Testis (tissue), 3 donors: Measurements from ENCODE around the gene TRIM7. TPM values are rescaled to one million over a fixed set of nuclear protein-coding genes. Genes with fewer than 3 reads are reported as not detected.
A peak's percentile ranks its signal among the peaks of the same experiment; 100 is the strongest.

Source experiments
- DNase-seq: peaks from one replicate; pipeline ENCODE4 v3.0.0-alpha.2; 2019
- H3K27ac ChIP-seq, 2 donors: fragments of 200-600 bp; sonication (generic); one replicate each; pipeline ENCODE4 v1.5.1; 2019
- H3K27me3 ChIP-seq: fragments of 200-600 bp; sonication (generic); one replicate; pipeline ENCODE4 v1.5.1; 2019
- H3K36me3 ChIP-seq: fragments of 200-600 bp; sonication (generic); one replicate; pipeline ENCODE4 v1.5.1; 2017; ENCODE audit warnings: low read depth; ENCODE audit errors: missing control alignments
- H3K4me1 ChIP-seq: fragments of 200-600 bp; sonication (generic); one replicate; pipeline ENCODE4 v1.5.1; 2019
- H3K4me3 ChIP-seq, 2 donors: fragments of 200-600 bp; sonication (generic); one replicate each; pipeline ENCODE4 v1.5.1; 2017 to 2019
- H3K9me3 ChIP-seq: fragments of 200-600 bp; sonication (generic); one replicate; pipeline ENCODE4 v1.5.1; 2017
- CTCF ChIP-seq, 3 experiments: fragments of 450-650 bp in 2 of 3; fragments of 200-600 bp in 1 of 3; sonication (generic) in 1 of 3; IDR thresholded peaks; one replicate each; pipeline ENCODE4 v1.5.1; 2016 to 2019; ENCODE audit warnings: antibody characterized with exemption in 3 of 3, mild to moderate bottlenecking in 2 of 3, moderate library complexity in 1 of 3
- POLR2A ChIP-seq: fragments of 450-650 bp; IDR thresholded peaks from one replicate; pipeline ENCODE4 v1.6.1; 2017; ENCODE audit warnings: antibody characterized with exemption, mild to moderate bottlenecking, moderate library complexity
- WGBS, 2 donors: methylation state at CpG; one replicate each; pipeline ENCODE4 v1.1.5; 2018; 5-methylcytosine and 5-hydroxymethylcytosine counted together
- intact Hi-C: fragments of 100-400 bp; cut with DNase I; formaldehyde crosslinking; loops from one replicate; pipeline ENCODE4 v1.15.1; 2023; ENCODE audit warnings: low total_unique reads
- polyA plus RNA-seq: library from polyadenylated mRNA; stranded (reverse); fragments of 350-450 nt; fragmentation: Illumina TruSeq; extraction: RNeasy Lipid Tissue Mini Kit (QIAGEN cat#74804); gene quantifications from one replicate; pipeline ENCODE4 v1.2.3, GENCODE V29; 2014; ENCODE audit warnings: low read depth, low replicate concordance; ENCODE audit not compliant: insufficient read depth
- total RNA-seq, 2 donors: library from RNA; depleted of rRNA; stranded (reverse); fragments of >200 nt; gene quantifications; one replicate each; pipeline ENCODE4 v1.2.3, GENCODE V29; 2016

Gene TRIM7
- total and polyA plus RNA-seq, 3 donors from 2014 or later, result 0.43 to 0.87 (median 0.47) TPM

GRCh38 chr5:181203093-181203711 lies 1.8 kb downstream of the TRIM7 start:
- DNase-seq, result no peak
- intact Hi-C loops, result no loop called here
- TF ChIP-seq CTCF (IDR thresholded peaks at IDR 0.05) (no peak), POLR2A (no peak)
- Histone ChIP-seq H3K27ac (no peak overlapping the region), H3K4me3 (peak overlapping the region in 1 of 2 donors; percentile 74), H3K4me1 (peaks cover 2% of the 10 kb centered on the region), H3K9me3 (no peaks in the 10 kb centered on the region), H3K36me3 (no peaks in the 10 kb centered on the region), H3K27me3 (no peaks in the 10 kb centered on the region)
- 58 to 66% methylated on average over 11 of the region's 11 CpGs for WGBS, 2 donors

- no peak overlapping the region for H3K4me3 ChIP-seq
- TF ChIP-seq CTCF (IDR thresholded peaks at IDR 0.05) (no peak), POLR2A (no peak)
- H3K36me3 ChIP-seq, result no peaks in the 10 kb centered on the region
- WGBS, 2 donors, result 77 to 78% methylated on average over 4 of the region's 4 CpGs
- intact Hi-C loops, result no loop called here
- H3K9me3 ChIP-seq, result no peaks in the 10 kb centered on the region
- H3K27ac ChIP-seq, result no peak overlapping the region
- no peaks in the 10 kb centered on the region for H3K27me3 ChIP-seq
- DNase-seq, result no peak
- H3K4me1 ChIP-seq, result peaks cover 2% of the 10 kb centered on the region
These were observed 4.2 kb downstream of the TRIM7 start for GRCh38 chr5:181200816-181201215.

- TF ChIP-seq CTCF (IDR thresholded peaks at IDR 0.05), result no peak
- no peak for TF ChIP-seq POLR2A
- no peak for DNase-seq
- no peaks in the 10 kb centered on the region for H3K27me3 ChIP-seq
- intact Hi-C loops, result no loop called here
- H3K4me3 ChIP-seq, result no peak overlapping the region
- H3K4me1 ChIP-seq, result peaks cover 2% of the 10 kb centered on the region
- H3K9me3 ChIP-seq, result no peaks in the 10 kb centered on the region
- H3K36me3 ChIP-seq, result no peaks in the 10 kb centered on the region
- no peak overlapping the region for H3K27ac ChIP-seq
- 78 to 83% methylated on average over 2 to 12 of the region's 12 CpGs for WGBS, 2 donors
These were observed 4.9 kb downstream of the TRIM7 start for GRCh38 chr5:181199881-181200638.

- WGBS, 2 donors, result 74 to 76% methylated on average over 9 of the region's 9 CpGs
- Histone ChIP-seq H3K27ac (no peak overlapping the region), H3K27me3 (no peaks in the 10 kb centered on the region), H3K4me1 (peaks cover 2% of the 10 kb centered on the region), H3K9me3 (no peaks in the 10 kb centered on the region), H3K36me3 (no peaks in the 10 kb centered on the region), H3K4me3 (no peak overlapping the region)
- TF ChIP-seq POLR2A (no peak), CTCF (IDR thresholded peaks at IDR 0.05) (no peak)
- DNase-seq, result no peak
- intact Hi-C loops, result no loop called here
These were observed 6.0 kb downstream of the TRIM7 start for GRCh38 chr5:181198905-181199519.
